ENCODE measurements around the gene ANKRD11.
"Not testable (repeated sequence)": the region's sequence is repeated elsewhere in the genome, so short reads cannot be mapped to it uniquely, and the experiment has no call there.

The ANKRD11 gene

GRCh38 chr16:89393738-89394406 is 96.5 kb downstream of the ANKRD11 start:
- Histone ChIP-seq H3K27me3 (ENCODE audit: control insufficient read depth in 1 of 2, insufficient read depth in 2 of 2, low read length in 2 of 2) (no peaks in the 10 kb centered on the region), H3K36me3 (ENCODE audit: control insufficient read depth in 2 of 2, insufficient read depth in 2 of 2, low read length in 2 of 2) (no peaks in the 10 kb centered on the region), H3K27ac (ENCODE audit: low read length) (peak overlapping the region; percentile 87), H3K4me1 (ENCODE audit: control insufficient read depth, insufficient read depth, low read length) (peaks cover 41% of the 10 kb centered on the region), H3K9me3 (ENCODE audit: control insufficient read depth in 2 of 2, low read length in 2 of 2) (no peaks in the 10 kb centered on the region), H3K9ac (ENCODE audit: low read length in 2 of 2) (no peak overlapping the region), H3K4me3 (ENCODE audit: low read length in 2 of 2) (no peak overlapping the region)

GRCh38 chr16:89392881-89393737 is 97.3 kb downstream of the ANKRD11 start:
- H3K27ac ChIP-seq (ENCODE audit: low read length), result peak overlapping the region; percentile 87
- no peaks in the 10 kb centered on the region for H3K27me3 ChIP-seq (ENCODE audit: control insufficient read depth in 1 of 2, insufficient read depth in 2 of 2, low read length in 2 of 2)
- peaks cover 39% of the 10 kb centered on the region for H3K4me1 ChIP-seq (ENCODE audit: control insufficient read depth, insufficient read depth, low read length)
- H3K4me3 ChIP-seq (ENCODE audit: low read length in 2 of 2), result no peak overlapping the region
- no peaks in the 10 kb centered on the region for H3K9me3 ChIP-seq (ENCODE audit: control insufficient read depth in 2 of 2, low read length in 2 of 2)
- no peaks in the 10 kb centered on the region for H3K36me3 ChIP-seq (ENCODE audit: control insufficient read depth in 2 of 2, insufficient read depth in 2 of 2, low read length in 2 of 2)
- no peak overlapping the region for H3K9ac ChIP-seq (ENCODE audit: low read length in 2 of 2)

- H3K4me3 ChIP-seq (ENCODE audit: low read length in 2 of 2); H3K27me3 ChIP-seq (ENCODE audit: control insufficient read depth in 1 of 2, insufficient read depth in 2 of 2, low read length in 2 of 2); H3K9ac ChIP-seq (ENCODE audit: low read length in 2 of 2); H3K36me3 ChIP-seq (ENCODE audit: control insufficient read depth in 2 of 2, insufficient read depth in 2 of 2, low read length in 2 of 2); H3K27ac ChIP-seq (ENCODE audit: low read length); H3K9me3 ChIP-seq (ENCODE audit: control insufficient read depth in 2 of 2, low read length in 2 of 2): not testable (repeated sequence)
- H3K4me1 ChIP-seq (ENCODE audit: control insufficient read depth, insufficient read depth, low read length), result peaks cover 46% of the 10 kb centered on the region
Measured at GRCh38 chr16:89390224-89390583, 100.2 kb downstream of the ANKRD11 start.

- not testable (repeated sequence) for H3K27ac ChIP-seq (ENCODE audit: low read length); H3K9me3 ChIP-seq (ENCODE audit: control insufficient read depth in 2 of 2, low read length in 2 of 2); H3K9ac ChIP-seq (ENCODE audit: low read length in 2 of 2); H3K36me3 ChIP-seq (ENCODE audit: control insufficient read depth in 2 of 2, insufficient read depth in 2 of 2, low read length in 2 of 2); H3K4me3 ChIP-seq (ENCODE audit: low read length in 2 of 2); H3K27me3 ChIP-seq (ENCODE audit: control insufficient read depth in 1 of 2, insufficient read depth in 2 of 2, low read length in 2 of 2)
- peaks cover 42% of the 10 kb centered on the region for H3K4me1 ChIP-seq (ENCODE audit: control insufficient read depth, insufficient read depth, low read length)
Measured at GRCh38 chr16:89389504-89390223, 100.7 kb downstream of the ANKRD11 start.

GRCh38 chr16:89388536-89388935 is 101.8 kb downstream of the ANKRD11 start:
- Histone ChIP-seq H3K9ac (ENCODE audit: low read length in 2 of 2) (no peak overlapping the region), H3K27me3 (ENCODE audit: control insufficient read depth in 1 of 2, insufficient read depth in 2 of 2, low read length in 2 of 2) (no peaks in the 10 kb centered on the region), H3K4me1 (ENCODE audit: control insufficient read depth, insufficient read depth, low read length) (peaks cover 37% of the 10 kb centered on the region), H3K4me3 (ENCODE audit: low read length in 2 of 2) (no peak overlapping the region), H3K36me3 (ENCODE audit: control insufficient read depth in 2 of 2, insufficient read depth in 2 of 2, low read length in 2 of 2) (no peaks in the 10 kb centered on the region), H3K27ac (ENCODE audit: low read length) (no peak overlapping the region), H3K9me3 (ENCODE audit: control insufficient read depth in 2 of 2, low read length in 2 of 2) (no peaks in the 10 kb centered on the region)

GRCh38 chr16:89386306-89387185 is 103.8 kb downstream of the ANKRD11 start:
- Histone ChIP-seq H3K4me1 (ENCODE audit: control insufficient read depth, insufficient read depth, low read length) (peaks cover 42% of the 10 kb centered on the region), H3K27ac (ENCODE audit: low read length) (no peak overlapping the region), H3K4me3 (ENCODE audit: low read length in 2 of 2) (no peak overlapping the region), H3K36me3 (ENCODE audit: control insufficient read depth in 2 of 2, insufficient read depth in 2 of 2, low read length in 2 of 2) (no peaks in the 10 kb centered on the region), H3K9ac (ENCODE audit: low read length in 2 of 2) (no peak overlapping the region), H3K27me3 (ENCODE audit: control insufficient read depth in 1 of 2, insufficient read depth in 2 of 2, low read length in 2 of 2) (no peaks in the 10 kb centered on the region), H3K9me3 (ENCODE audit: control insufficient read depth in 2 of 2, low read length in 2 of 2) (no peaks in the 10 kb centered on the region)

- H3K27me3 ChIP-seq (ENCODE audit: control insufficient read depth in 1 of 2, insufficient read depth in 2 of 2, low read length in 2 of 2), result no peaks in the 10 kb centered on the region
- H3K4me3 ChIP-seq (ENCODE audit: low read length in 2 of 2), result no peak overlapping the region
- no peak overlapping the region for H3K9ac ChIP-seq (ENCODE audit: low read length in 2 of 2)
- no peak overlapping the region for H3K27ac ChIP-seq (ENCODE audit: low read length)
- H3K9me3 ChIP-seq (ENCODE audit: control insufficient read depth in 2 of 2, low read length in 2 of 2), result no peaks in the 10 kb centered on the region
- H3K4me1 ChIP-seq (ENCODE audit: control insufficient read depth, insufficient read depth, low read length), result peaks cover 42% of the 10 kb centered on the region
- no peaks in the 10 kb centered on the region for H3K36me3 ChIP-seq (ENCODE audit: control insufficient read depth in 2 of 2, insufficient read depth in 2 of 2, low read length in 2 of 2)
Measured at GRCh38 chr16:89385712-89386111, 104.6 kb downstream of the ANKRD11 start.

GRCh38 chr16:89384282-89384681 is 106.1 kb downstream of the ANKRD11 start:
- H3K36me3 ChIP-seq (ENCODE audit: control insufficient read depth in 2 of 2, insufficient read depth in 2 of 2, low read length in 2 of 2), result no peaks in the 10 kb centered on the region
- H3K27me3 ChIP-seq (ENCODE audit: control insufficient read depth in 1 of 2, insufficient read depth in 2 of 2, low read length in 2 of 2), result no peaks in the 10 kb centered on the region
- no peak overlapping the region for H3K4me3 ChIP-seq (ENCODE audit: low read length in 2 of 2)
- H3K9me3 ChIP-seq (ENCODE audit: control insufficient read depth in 2 of 2, low read length in 2 of 2), result no peaks in the 10 kb centered on the region
- H3K9ac ChIP-seq (ENCODE audit: low read length in 2 of 2), result no peak overlapping the region
- H3K27ac ChIP-seq (ENCODE audit: low read length), result no peak overlapping the region
- H3K4me1 ChIP-seq (ENCODE audit: control insufficient read depth, insufficient read depth, low read length), result peaks cover 45% of the 10 kb centered on the region

GRCh38 chr16:89383095-89384003 is 107.0 kb downstream of the ANKRD11 start:
- Histone ChIP-seq H3K4me3 (ENCODE audit: low read length in 2 of 2) (no peak overlapping the region), H3K4me1 (ENCODE audit: control insufficient read depth, insufficient read depth, low read length) (peaks cover 49% of the 10 kb centered on the region), H3K27ac (ENCODE audit: low read length) (no peak overlapping the region), H3K9ac (ENCODE audit: low read length in 2 of 2) (no peak overlapping the region), H3K9me3 (ENCODE audit: control insufficient read depth in 2 of 2, low read length in 2 of 2) (no peaks in the 10 kb centered on the region), H3K27me3 (ENCODE audit: control insufficient read depth in 1 of 2, insufficient read depth in 2 of 2, low read length in 2 of 2) (no peaks in the 10 kb centered on the region), H3K36me3 (ENCODE audit: control insufficient read depth in 2 of 2, insufficient read depth in 2 of 2, low read length in 2 of 2) (no peaks in the 10 kb centered on the region)
